Islet of Langerhans (tissue), 1 donor: ENCODE results near the gene ZSWIM6.

Experiments used
- FAIRE-seq: peaks from one replicate; lab custom pipeline; 2011; peaks lifted over from hg19 to GRCh38; lab: Jason Lieb, UNC

ZSWIM6 gene

GRCh38 chr5:61447780-61448495 is 115.9 kb downstream of the ZSWIM6 start:
- no peak for FAIRE-seq

GRCh38 chr5:61449804-61450492 is 117.9 kb downstream of the ZSWIM6 start:
- FAIRE-seq, result peak; percentile 9

GRCh38 chr5:61450493-61451279 is 118.6 kb downstream of the ZSWIM6 start:
- FAIRE-seq, result peak; percentile 93

GRCh38 chr5:61455179-61456006 is 123.3 kb downstream of the ZSWIM6 start:
- FAIRE-seq, result no peak

- no peak for FAIRE-seq
These were observed 128.4 kb downstream of the ZSWIM6 start for GRCh38 chr5:61460471-61460870.

GRCh38 chr5:61461417-61461816 is 129.4 kb downstream of the ZSWIM6 start:
- FAIRE-seq, result peak; percentile 68

- no peak for FAIRE-seq
These were observed 129.9 kb downstream of the ZSWIM6 start for GRCh38 chr5:61461926-61462325.

GRCh38 chr5:61463596-61463995 is 131.5 kb downstream of the ZSWIM6 start:
- FAIRE-seq, result no peak

- FAIRE-seq, result no peak
These were observed 132.5 kb downstream of the ZSWIM6 start for GRCh38 chr5:61464512-61464911.

GRCh38 chr5:61465066-61465465 is 133.0 kb downstream of the ZSWIM6 start:
- FAIRE-seq, result no peak

- FAIRE-seq, result no peak
These were observed 133.4 kb downstream of the ZSWIM6 start for GRCh38 chr5:61465496-61465895.

- FAIRE-seq, result no peak
These were observed 134.0 kb downstream of the ZSWIM6 start for GRCh38 chr5:61466017-61466416.

- no peak for FAIRE-seq
These were observed 135.9 kb downstream of the ZSWIM6 start for GRCh38 chr5:61467766-61468482.

- FAIRE-seq, result no peak
These were observed 136.4 kb downstream of the ZSWIM6 start for GRCh38 chr5:61468483-61468865.

- no peak for FAIRE-seq
These were observed 139.3 kb downstream of the ZSWIM6 start for GRCh38 chr5:61471352-61471751.

- FAIRE-seq, result no peak
These were observed 140.3 kb downstream of the ZSWIM6 start for GRCh38 chr5:61472172-61472958.

GRCh38 chr5:61474746-61475145 is 142.7 kb downstream of the ZSWIM6 start:
- FAIRE-seq, result no peak

- no peak for FAIRE-seq
These were observed 145.7 kb downstream of the ZSWIM6 start for GRCh38 chr5:61477788-61478187.

- no peak for FAIRE-seq
These were observed 148.0 kb downstream of the ZSWIM6 start for GRCh38 chr5:61479850-61480614.

GRCh38 chr5:61482980-61483379 is 150.9 kb downstream of the ZSWIM6 start:
- no peak for FAIRE-seq
